Measurements from ENCODE around the gene DHX9.

DNA sequence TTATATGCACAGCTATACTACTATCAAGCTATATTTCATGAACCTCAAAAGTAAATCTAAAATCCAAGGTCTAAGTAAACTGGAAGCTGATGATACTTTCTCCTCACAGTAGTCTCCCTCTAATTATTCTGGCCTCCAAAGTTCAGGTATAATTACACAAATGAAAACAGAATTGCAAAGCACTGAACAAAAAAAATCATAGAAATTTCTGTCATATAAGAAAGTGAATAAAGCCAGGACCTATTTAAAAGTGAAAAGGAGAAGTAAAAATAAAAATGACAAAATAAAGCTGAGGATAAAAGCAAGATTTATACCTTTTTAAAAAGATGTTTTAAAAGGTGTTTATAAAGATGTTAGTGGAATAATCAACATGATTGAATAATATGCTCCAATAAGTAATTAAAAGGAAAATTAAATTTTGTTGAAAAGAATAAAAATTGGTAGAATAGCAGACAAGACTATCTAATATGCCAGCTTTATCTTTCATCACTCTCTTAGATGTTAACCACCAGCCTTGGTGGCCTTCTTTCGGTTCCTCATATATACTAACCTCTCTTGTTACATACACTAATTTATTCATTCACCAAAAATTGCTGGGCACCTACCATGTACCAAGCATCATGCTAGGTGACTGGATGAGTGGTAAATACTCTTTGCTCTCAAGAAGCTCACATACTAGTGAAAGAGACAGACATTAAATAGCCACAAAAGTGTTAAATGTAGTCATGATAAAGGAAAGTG lies 88.7 kb downstream of the DHX9 start:
- no peak for TF ChIP-seq POLR2A (IDR thresholded peaks at IDR 0.05)
- TF ChIP-seq, protein P1, sequence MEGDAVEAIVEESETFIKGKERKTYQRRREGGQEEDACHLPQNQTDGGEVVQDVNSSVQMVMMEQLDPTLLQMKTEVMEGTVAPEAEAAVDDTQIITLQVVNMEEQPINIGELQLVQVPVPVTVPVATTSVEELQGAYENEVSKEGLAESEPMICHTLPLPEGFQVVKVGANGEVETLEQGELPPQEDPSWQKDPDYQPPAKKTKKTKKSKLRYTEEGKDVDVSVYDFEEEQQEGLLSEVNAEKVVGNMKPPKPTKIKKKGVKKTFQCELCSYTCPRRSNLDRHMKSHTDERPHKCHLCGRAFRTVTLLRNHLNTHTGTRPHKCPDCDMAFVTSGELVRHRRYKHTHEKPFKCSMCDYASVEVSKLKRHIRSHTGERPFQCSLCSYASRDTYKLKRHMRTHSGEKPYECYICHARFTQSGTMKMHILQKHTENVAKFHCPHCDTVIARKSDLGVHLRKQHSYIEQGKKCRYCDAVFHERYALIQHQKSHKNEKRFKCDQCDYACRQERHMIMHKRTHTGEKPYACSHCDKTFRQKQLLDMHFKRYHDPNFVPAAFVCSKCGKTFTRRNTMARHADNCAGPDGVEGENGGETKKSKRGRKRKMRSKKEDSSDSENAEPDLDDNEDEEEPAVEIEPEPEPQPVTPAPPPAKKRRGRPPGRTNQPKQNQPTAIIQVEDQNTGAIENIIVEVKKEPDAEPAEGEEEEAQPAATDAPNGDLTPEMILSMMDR (IDR thresholded peaks at IDR 0.05) = no peak

All from body of pancreas (tissue), 4 donors.